ENCODE results near the gene TEKT4. TPM values are rescaled to one million over a fixed set of nuclear protein-coding genes. Genes with fewer than 3 reads are reported as not detected.

The TEKT4 gene
- total RNA-seq, 4 donors from 2014 or later: not detected

- TF ChIP-seq CTCF (IDR thresholded peaks at IDR 0.05 in 4 of 5, conservative IDR thresholded peaks at IDR 0.05 in 1 of 5) (no peak), POLR2A (IDR thresholded peaks at IDR 0.05) (no peak)
- Histone ChIP-seq H3K36me3 (no peaks in the 10 kb centered on the region), H3K27ac (no peak overlapping the region), H3K9me3 (no peaks in the 10 kb centered on the region), H3K4me3 (no peak overlapping the region), H3K4me1 (no peaks in the 10 kb centered on the region), H3K27me3 (peaks cover 7 to 21% (median 8%) of the 10 kb centered on the region in 3 donors)
- ATAC-seq (no peak), DNase-seq (no peak)
- in situ Hi-C loops (cut with MboI; ENCODE audit: low sequenced_read_pairs in 4 of 4) (no loop called here), intact Hi-C loops (cut with DNase I; ENCODE audit: low total_unique reads) (no loop called here)
These were observed 1.6 kb downstream of the TEKT4 start for GRCh38 chr2:94872676-94873361.

- no peak for TF ChIP-seq POLR2A (IDR thresholded peaks at IDR 0.05)
- TF ChIP-seq CTCF (IDR thresholded peaks at IDR 0.05 in 4 of 5, conservative IDR thresholded peaks at IDR 0.05 in 1 of 5): no peak
- in situ Hi-C loops (cut with MboI; ENCODE audit: low sequenced_read_pairs in 4 of 4): no loop called here
- H3K27me3 ChIP-seq: peaks cover 7 to 21% (median 8%) of the 10 kb centered on the region in 3 donors
These were observed 2.4 kb downstream of the TEKT4 start for GRCh38 chr2:94873362-94874276.

GRCh38 chr2:94874277-94874997 lies 3.2 kb downstream of the TEKT4 start:
- no peak for ATAC-seq
- H3K36me3 ChIP-seq: no peaks in the 10 kb centered on the region
- peaks cover 7 to 21% (median 8%) of the 10 kb centered on the region in 3 donors for H3K27me3 ChIP-seq
- TF ChIP-seq POLR2A (IDR thresholded peaks at IDR 0.05) (no peak), CTCF (IDR thresholded peaks at IDR 0.05 in 4 of 5, conservative IDR thresholded peaks at IDR 0.05 in 1 of 5) (peak in 2 of 5 experiments; percentile 37 to 72)
- in situ Hi-C loops (cut with MboI; ENCODE audit: low sequenced_read_pairs in 4 of 4) (no loop called here), intact Hi-C loops (cut with DNase I; ENCODE audit: low total_unique reads) (no loop called here)
- no peak overlapping the region for H3K27ac ChIP-seq
- H3K4me3 ChIP-seq: no peak overlapping the region
- H3K4me1 ChIP-seq: no peaks in the 10 kb centered on the region
- no peak for DNase-seq
- no peaks in the 10 kb centered on the region for H3K9me3 ChIP-seq

More at GRCh38 chr2:94873362-94874276, 2.4 kb downstream of the TEKT4 start:
- H3K4me1 ChIP-seq: no peaks in the 10 kb centered on the region
- no peak for ATAC-seq
- H3K27ac ChIP-seq: no peak overlapping the region
- intact Hi-C loops (cut with DNase I; ENCODE audit: low total_unique reads): no loop called here
- no peak overlapping the region for H3K4me3 ChIP-seq
- no peak for DNase-seq
- H3K36me3 ChIP-seq: no peaks in the 10 kb centered on the region
- no peaks in the 10 kb centered on the region for H3K9me3 ChIP-seq

GRCh38 chr2:94875064-94875819 lies 4.0 kb downstream of the TEKT4 start:
- H3K27ac ChIP-seq: no peak overlapping the region
- peaks cover 7 to 18% (median 8%) of the 10 kb centered on the region in 3 donors for H3K27me3 ChIP-seq
- in situ Hi-C loops (cut with MboI; ENCODE audit: low sequenced_read_pairs in 4 of 4): no loop called here

More at GRCh38 chr2:94875064-94875819, 4.0 kb downstream of the TEKT4 start:
- Histone ChIP-seq H3K4me3 (no peak overlapping the region), H3K9me3 (no peaks in the 10 kb centered on the region), H3K36me3 (no peaks in the 10 kb centered on the region), H3K4me1 (no peaks in the 10 kb centered on the region)
- ATAC-seq (no peak), DNase-seq (no peak)
- intact Hi-C loops (cut with DNase I; ENCODE audit: low total_unique reads): no loop called here
- no peak for TF ChIP-seq POLR2A (IDR thresholded peaks at IDR 0.05)
- TF ChIP-seq CTCF (IDR thresholded peaks at IDR 0.05 in 4 of 5, conservative IDR thresholded peaks at IDR 0.05 in 1 of 5): no peak

Measured in gastrocnemius medialis (tissue), 4 donors.